Sigmoid colon (tissue), 7 donors: ENCODE data around the gene TMEM120B. TPM values are rescaled to one million over a fixed set of nuclear protein-coding genes. Genes with fewer than 3 reads are reported as not detected.

Experiments
- DNase-seq: peaks from one replicate; pipeline ENCODE4 v3.0.0-alpha.2; 2019
- H3K27ac ChIP-seq, 4 donors: fragments of 200-600 bp; sonication (generic); one replicate each; pipeline ENCODE4 v1.5.1; 2016 to 2019; ENCODE audit warnings: mild to moderate bottlenecking in 1 of 4
- H3K27me3 ChIP-seq, 3 donors: fragments of 200-600 bp; sonication (generic); one replicate each; pipeline ENCODE4 v1.5.1; 2019; ENCODE audit warnings: mild to moderate bottlenecking in 1 of 3
- H3K36me3 ChIP-seq, 4 donors: fragments of 200-600 bp; sonication (generic); one replicate each; pipeline ENCODE4 v1.5.1; 2016 to 2019
- H3K4me1 ChIP-seq, 4 donors: fragments of 200-600 bp; sonication (generic); one replicate each; pipeline ENCODE4 v1.5.1; 2017 to 2019
- H3K4me3 ChIP-seq, 4 donors: fragments of 200-600 bp; sonication (generic); one replicate each; pipeline ENCODE4 v1.5.1; 2017 to 2019; ENCODE audit warnings: mild to moderate bottlenecking in 2 of 4, moderate library complexity in 1 of 4
- H3K9me3 ChIP-seq, 4 donors: fragments of 200-600 bp in 3 of 4; sonication (generic) in 3 of 4; one replicate each; pipeline versions ENCODE4 v1.5.1 to v1.6.1; 2013 to 2019
- EP300 ChIP-seq, 4 donors: sonication (generic); formaldehyde crosslinking; IDR thresholded peaks; one replicate each; pipeline ENCODE4 v1.6.1; 2017; ENCODE audit warnings: antibody characterized with exemption in 4 of 4
- POLR2A ChIP-seq, 2 donors: fragments of 450-650 bp; IDR thresholded peaks; one replicate each; pipeline ENCODE4 v1.6.1; 2016; ENCODE audit warnings: antibody characterized with exemption in 2 of 2, mild to moderate bottlenecking in 2 of 2, moderate library complexity in 2 of 2
- POLR2AphosphoS5 ChIP-seq, 4 donors: sonication (generic); formaldehyde crosslinking; IDR thresholded peaks; one replicate each; pipeline ENCODE4 v1.6.1; 2017; ENCODE audit warnings: antibody characterized with exemption in 4 of 4
- WGBS, 2 donors: extraction: QIAGEN DNeasy Blood & Tissue Kit; methylation state at CpG; one replicate each; pipeline ENCODE4 v1.1.7; 2013; 5-methylcytosine and 5-hydroxymethylcytosine counted together
- intact Hi-C: fragments of 100-400 bp; cut with DNase I; formaldehyde crosslinking; loops from one replicate; pipeline ENCODE4 v1.15.1; 2023
- polyA plus RNA-seq, 3 donors: library from polyadenylated mRNA; stranded (reverse); fragments of 200-250 nt; gene quantifications; one replicate each; pipeline ENCODE4 v1.2.3, GENCODE V29; 2013
- total RNA-seq, 4 donors: library from RNA; depleted of rRNA; stranded (reverse); fragments of >200 nt; gene quantifications; one replicate each; pipeline ENCODE4 v1.1.0, GENCODE V29; 2016
- TF ChIP-seq, protein P1 (sequence below), 4 experiments: fragments of 450-650 bp in 3 of 4; fragments of 200-600 bp in 1 of 4; IDR thresholded peaks; one replicate each; pipeline ENCODE4 v1.5.1; 2016 to 2019; ENCODE audit warnings: antibody characterized with exemption in 4 of 4, mild to moderate bottlenecking in 3 of 4, moderate library complexity in 2 of 4
- donor health status: healthy with polysubstance abuse.
- donor health status: Bipolar disorder and iron deficiency.
- donor health status: healthy.

Gene TMEM120B
- total and polyA plus RNA-seq, 7 donors, result 1.2 to 8.9 (median 3.7) TPM

DNA sequence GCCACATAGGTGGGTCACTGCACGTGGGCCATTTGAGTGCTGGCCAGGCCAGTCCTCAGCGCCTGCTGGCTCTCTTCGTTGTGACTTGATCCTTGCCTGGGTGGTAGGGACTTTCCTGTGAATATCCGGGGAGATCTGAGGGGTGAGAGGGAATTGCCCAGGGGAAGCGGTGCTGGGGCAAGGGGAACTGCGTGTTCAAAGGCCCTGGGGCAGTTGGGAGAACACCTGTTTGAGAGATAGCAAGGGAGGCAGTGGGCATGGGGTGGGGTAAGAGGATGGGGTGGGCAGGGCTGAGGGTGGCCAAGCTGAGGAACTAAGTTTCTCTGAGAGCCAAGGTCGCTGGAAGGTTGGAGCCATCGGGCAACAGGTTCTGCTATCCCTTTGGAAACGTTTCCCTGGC, 116.3 kb downstream of the TMEM120B start:
- intact Hi-C loops, result loop anchor here (5.0 kb wide), 1 partner anchor 52 kb away; no protein-coding TSS in a partner anchor
- TF ChIP-seq POLR2AphosphoS5 (IDR thresholded peaks at IDR 0.05), result no peak
- TF ChIP-seq EP300 (IDR thresholded peaks at IDR 0.05), result no peak
- no peak for TF ChIP-seq POLR2A (IDR thresholded peaks at IDR 0.05)
- TF ChIP-seq, protein P1, sequence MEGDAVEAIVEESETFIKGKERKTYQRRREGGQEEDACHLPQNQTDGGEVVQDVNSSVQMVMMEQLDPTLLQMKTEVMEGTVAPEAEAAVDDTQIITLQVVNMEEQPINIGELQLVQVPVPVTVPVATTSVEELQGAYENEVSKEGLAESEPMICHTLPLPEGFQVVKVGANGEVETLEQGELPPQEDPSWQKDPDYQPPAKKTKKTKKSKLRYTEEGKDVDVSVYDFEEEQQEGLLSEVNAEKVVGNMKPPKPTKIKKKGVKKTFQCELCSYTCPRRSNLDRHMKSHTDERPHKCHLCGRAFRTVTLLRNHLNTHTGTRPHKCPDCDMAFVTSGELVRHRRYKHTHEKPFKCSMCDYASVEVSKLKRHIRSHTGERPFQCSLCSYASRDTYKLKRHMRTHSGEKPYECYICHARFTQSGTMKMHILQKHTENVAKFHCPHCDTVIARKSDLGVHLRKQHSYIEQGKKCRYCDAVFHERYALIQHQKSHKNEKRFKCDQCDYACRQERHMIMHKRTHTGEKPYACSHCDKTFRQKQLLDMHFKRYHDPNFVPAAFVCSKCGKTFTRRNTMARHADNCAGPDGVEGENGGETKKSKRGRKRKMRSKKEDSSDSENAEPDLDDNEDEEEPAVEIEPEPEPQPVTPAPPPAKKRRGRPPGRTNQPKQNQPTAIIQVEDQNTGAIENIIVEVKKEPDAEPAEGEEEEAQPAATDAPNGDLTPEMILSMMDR (IDR thresholded peaks at IDR 0.05), result no peak
- no peak for DNase-seq
- peaks cover 39 to 87% (median 51%) of the 10 kb centered on the region in 4 donors for H3K36me3 ChIP-seq
- H3K27ac ChIP-seq, result peak overlapping the region in 1 of 4 donors; percentile 2
- peaks cover 0 to 9% (median 0%) of the 10 kb centered on the region in 4 donors for H3K4me1 ChIP-seq
- no peak overlapping the region for H3K4me3 ChIP-seq
- 87 to 92% methylated on average over 9 of the region's 9 CpGs for WGBS, 2 donors
- no peaks in the 10 kb centered on the region for H3K27me3 ChIP-seq
- no peaks in the 10 kb centered on the region for H3K9me3 ChIP-seq

DNA sequence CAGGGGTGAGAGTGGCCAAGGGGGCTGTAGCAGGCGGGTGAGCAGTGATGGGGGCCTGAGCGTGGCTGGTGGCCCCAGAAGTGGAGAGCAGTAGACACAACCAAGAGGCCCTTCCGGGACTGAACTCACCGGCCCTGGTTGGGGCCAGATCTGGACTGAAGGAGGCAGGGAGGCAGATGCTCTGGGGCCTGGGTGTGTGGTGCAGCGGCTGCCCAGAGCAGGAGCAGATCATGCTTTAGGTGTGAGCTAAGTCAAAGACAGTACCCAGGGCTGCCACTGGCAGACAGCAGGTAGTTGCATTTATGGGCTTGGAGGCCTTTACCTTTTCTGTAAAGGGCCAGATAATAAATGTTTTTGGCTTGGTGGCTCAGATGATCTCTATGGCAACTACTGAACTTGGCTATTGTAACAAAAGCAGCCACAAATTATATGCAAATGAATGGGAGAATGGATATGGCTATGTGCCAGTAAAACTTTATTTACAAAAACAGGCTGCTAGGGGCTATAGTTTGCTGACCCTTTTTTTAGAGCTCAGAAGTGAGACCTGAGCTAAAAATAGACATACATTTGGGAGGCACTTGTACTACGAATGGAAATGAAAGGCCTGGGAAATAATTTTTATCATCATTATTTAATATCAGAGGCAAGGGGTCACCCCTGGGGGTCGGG, 116.8 kb downstream of the TMEM120B start:
- H3K27ac ChIP-seq, result peak overlapping the region in 1 of 4 donors; percentile 2
- TF ChIP-seq EP300 (IDR thresholded peaks at IDR 0.05) (no peak), POLR2A (IDR thresholded peaks at IDR 0.05) (no peak), POLR2AphosphoS5 (IDR thresholded peaks at IDR 0.05) (no peak)
- TF ChIP-seq, protein P1 (IDR thresholded peaks at IDR 0.05), result no peak
- intact Hi-C loops, result loop anchor here (5.0 kb wide), 1 partner anchor 52 kb away; no protein-coding TSS in a partner anchor
- DNase-seq, result no peak
- H3K4me3 ChIP-seq, result no peak overlapping the region
- H3K9me3 ChIP-seq, result no peaks in the 10 kb centered on the region
- H3K4me1 ChIP-seq, result peaks cover 0 to 9% (median 0%) of the 10 kb centered on the region in 4 donors
- peaks cover 35 to 82% (median 48%) of the 10 kb centered on the region in 4 donors for H3K36me3 ChIP-seq
- WGBS, 2 donors, result 87 to 91% methylated on average over 7 of the region's 7 CpGs
- H3K27me3 ChIP-seq, result no peaks in the 10 kb centered on the region

DNA sequence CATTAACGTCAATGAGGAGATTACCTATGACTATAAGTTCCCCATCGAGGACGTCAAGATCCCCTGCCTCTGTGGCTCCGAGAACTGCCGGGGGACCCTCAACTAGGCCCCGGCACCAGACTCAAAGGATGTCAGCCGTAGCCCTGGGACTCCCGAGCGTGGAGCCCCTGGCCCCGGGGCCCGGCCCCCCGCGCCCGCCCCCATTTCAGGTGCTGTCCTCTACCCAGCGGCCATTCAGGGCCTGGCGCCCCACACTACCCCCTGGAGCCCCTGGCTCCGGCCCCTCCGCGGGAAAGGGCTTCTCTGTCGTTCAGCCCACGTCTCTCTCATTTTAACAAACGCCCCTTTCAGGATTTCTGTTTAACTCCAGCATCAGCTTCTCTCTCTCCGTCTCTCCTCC, 117.6 kb downstream of the TMEM120B start:
- H3K4me3 ChIP-seq, result no peak overlapping the region
- H3K9me3 ChIP-seq, result no peaks in the 10 kb centered on the region
- intact Hi-C loops, result no loop called here
- WGBS, 2 donors, result 94 to 95% methylated on average over 23 of the region's 23 CpGs
- TF ChIP-seq POLR2A (IDR thresholded peaks at IDR 0.05) (no peak), POLR2AphosphoS5 (IDR thresholded peaks at IDR 0.05) (no peak), EP300 (IDR thresholded peaks at IDR 0.05) (no peak)
- TF ChIP-seq, protein P1 (IDR thresholded peaks at IDR 0.05), result no peak
- no peaks in the 10 kb centered on the region for H3K27me3 ChIP-seq
- DNase-seq, result no peak
- peaks cover 35 to 77% (median 48%) of the 10 kb centered on the region in 4 donors for H3K36me3 ChIP-seq
- peaks cover 0 to 9% (median 0%) of the 10 kb centered on the region in 4 donors for H3K4me1 ChIP-seq
- H3K27ac ChIP-seq, result no peak overlapping the region

DNA sequence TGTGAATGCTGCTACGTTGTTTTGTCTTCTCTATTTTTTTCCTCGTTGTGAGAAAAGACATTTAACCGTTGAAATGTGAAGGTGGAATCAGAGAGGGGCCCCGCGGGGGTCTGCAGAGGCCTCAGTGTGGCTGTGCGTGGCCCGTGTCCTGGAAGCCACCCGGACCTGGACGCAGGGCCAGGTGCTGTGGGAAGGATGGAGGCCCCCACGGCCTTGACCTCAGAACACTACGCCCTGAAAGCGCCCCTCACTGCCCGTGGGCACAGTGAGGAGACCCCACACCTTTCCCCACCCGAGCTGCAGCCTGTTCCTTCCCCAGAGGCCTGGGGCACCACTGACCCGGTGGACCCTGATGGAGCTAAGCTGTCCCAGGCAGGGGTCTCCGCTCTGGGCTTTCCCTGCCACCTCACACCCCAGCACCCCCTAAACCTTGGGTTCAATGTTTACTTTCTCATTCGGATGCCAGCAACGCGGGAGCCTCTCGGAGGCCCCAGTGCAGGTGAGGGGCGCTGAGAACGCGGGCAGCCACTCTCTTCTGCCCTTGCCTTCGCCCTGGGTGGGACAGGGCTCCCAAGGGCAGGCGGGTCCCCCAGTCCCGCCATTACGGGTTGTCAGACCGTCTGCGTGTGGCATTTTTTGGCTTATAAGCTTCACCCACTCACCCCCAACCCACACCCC, 118.2 kb downstream of the TMEM120B start:
- Histone ChIP-seq H3K27me3 (no peaks in the 10 kb centered on the region), H3K4me3 (no peak overlapping the region), H3K4me1 (peaks cover 0 to 9% (median 0%) of the 10 kb centered on the region in 4 donors), H3K27ac (no peak overlapping the region), H3K9me3 (no peaks in the 10 kb centered on the region), H3K36me3 (peaks cover 35 to 71% (median 48%) of the 10 kb centered on the region in 4 donors)
- 90 to 92% methylated on average over 29 of the region's 29 CpGs for WGBS, 2 donors
- no peak for DNase-seq
- no peak for TF ChIP-seq POLR2AphosphoS5 (IDR thresholded peaks at IDR 0.05)
- no peak for TF ChIP-seq POLR2A (IDR thresholded peaks at IDR 0.05)
- no peak for TF ChIP-seq EP300 (IDR thresholded peaks at IDR 0.05)
- TF ChIP-seq, protein P1 (IDR thresholded peaks at IDR 0.05), result no peak
- intact Hi-C loops, result no loop called here

Other genes with a start within 250 kb of the TMEM120B start
- gene KDM2B, start 131.7 kb upstream of the TMEM120B start, total RNA-seq, result 10 to 100 TPM; 16.1 to 31.7 (median 18.5) TPM
- gene KDM2B, start 131.7 kb upstream of the TMEM120B start, polyA plus RNA-seq, result 10 to 100 TPM in 1 of 3 donors, 1 to 10 TPM in 2; 4.8 to 23.2 (median 9.9) TPM
- 10 to 100 TPM in 2 of 4 donors, 1 to 10 TPM in 2; 5.4 to 12.2 (median 9.0) TPM for gene ORAI1, start 86.2 kb upstream of the TMEM120B start, total RNA-seq
- gene ORAI1, start 86.2 kb upstream of the TMEM120B start, polyA plus RNA-seq, result 10 to 100 TPM in 1 of 3 donors, 1 to 10 TPM in 2; 5.3 to 24.9 (median 9.6) TPM
- not detected for gene MORN3, start 43.1 kb upstream of the TMEM120B start, total RNA-seq
- 1 to 10 TPM in 1 of 3 donors, under 1 TPM in 1, not detected in 1; 0.90 to 1.2 TPM for gene MORN3, start 43.1 kb upstream of the TMEM120B start, polyA plus RNA-seq
- 10 to 100 TPM in 1 of 4 donors, 1 to 10 TPM in 3; 7.6 to 15.0 (median 8.1) TPM for gene RHOF, start 80.9 kb downstream of the TMEM120B start, total RNA-seq
- gene RHOF, start 80.9 kb downstream of the TMEM120B start, polyA plus RNA-seq, result 100 to 1,000 TPM in 1 of 3 donors, 10 to 100 TPM in 2; 35.4 to 132 (median 48.9) TPM
- 10 to 100 TPM in 2 of 4 donors, 1 to 10 TPM in 2; 7.6 to 16.9 (median 11.4) TPM for gene SETD1B, start 91.3 kb downstream of the TMEM120B start, total RNA-seq
- gene SETD1B, start 91.3 kb downstream of the TMEM120B start, polyA plus RNA-seq, result 10 to 100 TPM in 1 of 3 donors, 1 to 10 TPM in 2; 2.4 to 16.0 (median 3.0) TPM
- 1 to 10 TPM in 1 of 4 donors, under 1 TPM in 3; 0.27 to 2.8 (median 0.34) TPM for gene HPD, start 146.1 kb downstream of the TMEM120B start, total RNA-seq
- gene HPD, start 146.1 kb downstream of the TMEM120B start, polyA plus RNA-seq, result 1 to 10 TPM in 1 of 3 donors, under 1 TPM in 1, not detected in 1; 0.86 to 2.4 TPM
- gene PSMD9, start 176.0 kb downstream of the TMEM120B start, total RNA-seq, result 10 to 100 TPM; 28.5 to 91.4 (median 39.1) TPM
- 100 to 1,000 TPM in 2 of 3 donors, 10 to 100 TPM in 1; 92.9 to 108 (median 102) TPM for gene PSMD9, start 176.0 kb downstream of the TMEM120B start, polyA plus RNA-seq
- gene CFAP251, start 205.8 kb downstream of the TMEM120B start, total RNA-seq, result 1 to 10 TPM in 3 of 4 donors, under 1 TPM in 1; 0.68 to 3.0 (median 1.2) TPM
- gene CFAP251, start 205.8 kb downstream of the TMEM120B start, polyA plus RNA-seq, result 1 to 10 TPM in 1 of 3 donors, under 1 TPM in 1, not detected in 1; 0.98 to 1.2 TPM